Bronchial epithelial cell (primary cell): ENCODE measurements around the gene CAP1. TPM values are rescaled to one million over a fixed set of nuclear protein-coding genes. Genes with fewer than 3 reads are reported as not detected.
A peak's percentile ranks its signal among the peaks of the same experiment; 100 is the strongest.

Experiments
- DNase-seq: peaks from one replicate; pipeline ENCODE4 v3.0.0-alpha.2; 2010; ENCODE audit warnings: low read depth
- FAIRE-seq: peaks from 2 replicates; lab custom pipeline; 2011; peaks lifted over from hg19 to GRCh38; lab: Jason Lieb, UNC
- H3K27me3 ChIP-seq: 2 replicates; pipeline ENCODE4 v1.5.1; 2011; ENCODE audit warnings: low read length; ENCODE audit not compliant: control insufficient read depth, insufficient read depth
- H3K36me3 ChIP-seq: 2 replicates; pipeline ENCODE4 v1.5.1; 2011; ENCODE audit warnings: low read length; ENCODE audit not compliant: control insufficient read depth, insufficient read depth
- H3K4me3 ChIP-seq: 2 replicates; pipeline ENCODE4 v1.5.1; 2011; ENCODE audit warnings: mild to moderate bottlenecking, low read depth, low read length, control low read depth
- CTCF ChIP-seq: IDR thresholded peaks from 2 replicates; pipeline ENCODE4 v1.5.1; 2011; ENCODE audit warnings: mild to moderate bottlenecking, moderate library complexity, low read length, control low read depth, inconsistent platforms; ENCODE audit not compliant: insufficient read depth, severe bottlenecking
- total RNA-seq: library from RNA; depleted of rRNA; stranded (reverse); fragments of >200 nt; gene quantifications from 2 replicates; pipeline ENCODE4 v1.2.1, GENCODE V29; 2014

Gene CAP1
- total RNA-seq, 1 donor from 2014 or later = 359 TPM

- FAIRE-seq = no peak
- DNase-seq = peak; percentile 33
- no peaks in the 10 kb centered on the region for H3K27me3 ChIP-seq
- TF ChIP-seq CTCF = no peak
- H3K36me3 ChIP-seq = peaks cover 17% of the 10 kb centered on the region
- H3K4me3 ChIP-seq = no peak overlapping the region
Measured at GRCh38 chr1:40058453-40059337, 18.2 kb downstream of the CAP1 start.

- Histone ChIP-seq H3K4me3 (no peak overlapping the region), H3K27me3 (no peaks in the 10 kb centered on the region), H3K36me3 (peaks cover 24% of the 10 kb centered on the region)
- peak; percentile 86 for DNase-seq
- TF ChIP-seq CTCF = no peak
- FAIRE-seq = no peak
Measured at GRCh38 chr1:40059338-40059959, 18.9 kb downstream of the CAP1 start.

GRCh38 chr1:40059960-40060750 lies 19.6 kb downstream of the CAP1 start:
- DNase-seq = peak; percentile 33
- no peak overlapping the region for H3K4me3 ChIP-seq
- H3K27me3 ChIP-seq = no peaks in the 10 kb centered on the region
- peaks cover 29% of the 10 kb centered on the region for H3K36me3 ChIP-seq
- FAIRE-seq = no peak
- no peak for TF ChIP-seq CTCF

GRCh38 chr1:40064797-40065499 lies 24.4 kb downstream of the CAP1 start:
- DNase-seq (no peak), FAIRE-seq (no peak)
- no peaks in the 10 kb centered on the region for H3K27me3 ChIP-seq
- H3K4me3 ChIP-seq = no peak overlapping the region
- peaks cover 39% of the 10 kb centered on the region for H3K36me3 ChIP-seq
- TF ChIP-seq CTCF = no peak

- Histone ChIP-seq H3K4me3 (no peak overlapping the region), H3K27me3 (no peaks in the 10 kb centered on the region), H3K36me3 (peaks cover 37% of the 10 kb centered on the region)
- DNase-seq = peak; percentile 72
- no peak for TF ChIP-seq CTCF
- no peak for FAIRE-seq
Measured at GRCh38 chr1:40067023-40067422, 26.5 kb downstream of the CAP1 start.
